CD14-positive monocyte (primary cell): ENCODE measurements around the gene SEPHS2. TPM values are rescaled to one million over a fixed set of nuclear protein-coding genes. Genes with fewer than 3 reads are reported as not detected.
A peak's percentile ranks its signal among the peaks of the same experiment; 100 is the strongest.

Experiments used
- DNase-seq, 3 donors: peaks; one replicate each; pipeline ENCODE4 v3.0.0-alpha.2; 2011 to 2022
- H2AFZ ChIP-seq: 2 replicates; pipeline ENCODE4 v1.6.0; 2012; ENCODE audit warnings: mild to moderate bottlenecking, low read depth, low read length, inconsistent platforms; ENCODE audit not compliant: insufficient read depth, poor library complexity, severe bottlenecking
- H3K27ac ChIP-seq, 2 donors: 1 replicate in 1 of 2; 2 replicates in 1 of 2; pipeline ENCODE4 v1.5.1; 2012 to 2013; ENCODE audit warnings: low read length in 2 of 2, control low read depth in 1 of 2, inconsistent platforms in 1 of 2, low read depth in 1 of 2, mild to moderate bottlenecking in 1 of 2
- H3K27me3 ChIP-seq, 2 donors: one replicate each; pipeline versions ENCODE4 v1.6.0 to v1.6.1; 2011 to 2013; ENCODE audit warnings: low read length in 2 of 2; ENCODE audit not compliant: control insufficient read depth in 2 of 2, insufficient read depth in 2 of 2
- H3K36me3 ChIP-seq, 2 donors: replicated peaks in 1 of 2; 1 replicate in 1 of 2; 2 replicates in 1 of 2; pipeline versions ENCODE4 v1.5.1 to v1.6.1; 2012 to 2013; ENCODE audit warnings: low read length in 2 of 2, control low read depth in 1 of 2, inconsistent platforms in 1 of 2, mild to moderate bottlenecking in 1 of 2; ENCODE audit not compliant: insufficient read depth in 2 of 2, control insufficient read depth in 1 of 2
- H3K4me1 ChIP-seq, 2 donors: 1 replicate in 1 of 2; 2 replicates in 1 of 2; pipeline versions ENCODE4 v1.5.1 to v1.6.1; 2012 to 2013; ENCODE audit warnings: low read length in 2 of 2, control low read depth in 1 of 2, inconsistent platforms in 1 of 2, mild to moderate bottlenecking in 1 of 2, moderate library complexity in 1 of 2; ENCODE audit not compliant: insufficient read depth in 2 of 2, control insufficient read depth in 1 of 2
- H3K4me2 ChIP-seq: replicated peaks from 2 replicates; pipeline ENCODE3; 2012; ENCODE audit warnings: low read length, moderate library complexity, mild to moderate bottlenecking; ENCODE audit not compliant: poor library complexity, severe bottlenecking; ENCODE audit errors: extremely low read depth
- H3K4me3 ChIP-seq, 3 experiments: fragments of 200-600 bp in 1 of 3; sonication (generic) in 1 of 3; replicated peaks in 1 of 3; 1 replicate in 2 of 3; 2 replicates in 1 of 3; pipeline ENCODE4 v1.5.1; 2011 to 2013; ENCODE audit warnings: low read length in 3 of 3, mild to moderate bottlenecking in 3 of 3, control low read depth in 2 of 3, low read depth in 2 of 3, inconsistent platforms in 1 of 3, moderate library complexity in 1 of 3
- H3K79me2 ChIP-seq: 2 replicates; pipeline ENCODE4 v1.6.0; 2012; ENCODE audit warnings: mild to moderate bottlenecking, control low read depth, inconsistent platforms, low read length, moderate library complexity; ENCODE audit not compliant: insufficient read depth
- H3K9ac ChIP-seq: 2 replicates; pipeline ENCODE4 v1.6.0; 2017; ENCODE audit warnings: low read length, mild to moderate bottlenecking; ENCODE audit not compliant: insufficient read depth, poor library complexity, severe bottlenecking
- H3K9me3 ChIP-seq, 2 donors: replicated peaks in 1 of 2; 1 replicate in 1 of 2; 2 replicates in 1 of 2; pipeline versions ENCODE4 v1.5.1 to v1.6.1; 2012 to 2013; ENCODE audit warnings: low read length in 2 of 2, control low read depth in 1 of 2; ENCODE audit not compliant: control insufficient read depth in 1 of 2, insufficient read depth in 1 of 2
- H4K20me1 ChIP-seq: 2 replicates; pipeline ENCODE4 v1.6.0; 2012; ENCODE audit warnings: mild to moderate bottlenecking, low read length, control low read depth, moderate library complexity; ENCODE audit not compliant: insufficient read depth
- H3K27ac Mint-ChIP-seq, 7 donors: one replicate each; pipeline ENCODE4 v1.8.0; 2020; ENCODE audit warnings: mild to moderate bottlenecking in 7 of 7, mixed read lengths in 7 of 7, moderate library complexity in 6 of 7, inconsistent platforms in 2 of 7
- H3K27me3 Mint-ChIP-seq, 3 donors: one replicate each; pipeline ENCODE4 v1.8.0; 2021 to 2022; ENCODE audit warnings: low read depth in 3 of 3, mild to moderate bottlenecking in 3 of 3, mixed read lengths in 3 of 3, moderate library complexity in 3 of 3, inconsistent platforms in 1 of 3
- H3K36me3 Mint-ChIP-seq, 2 donors: one replicate each; pipeline ENCODE4 v1.8.0; 2020; ENCODE audit warnings: mixed read lengths in 2 of 2, inconsistent platforms in 1 of 2, mild to moderate bottlenecking in 1 of 2
- H3K4me1 Mint-ChIP-seq: one replicate; pipeline ENCODE4 v1.8.0; 2020; ENCODE audit warnings: mild to moderate bottlenecking, mixed read lengths
- H3K4me3 Mint-ChIP-seq, 2 donors: one replicate each; pipeline ENCODE4 v1.8.0; 2020; ENCODE audit warnings: mild to moderate bottlenecking in 2 of 2, mixed read lengths in 2 of 2, moderate library complexity in 1 of 2
- H3K9me3 Mint-ChIP-seq, 7 donors: one replicate each; pipeline ENCODE4 v1.8.0; 2020 to 2022; ENCODE audit warnings: mixed read lengths in 7 of 7, mild to moderate bottlenecking in 6 of 7, moderate library complexity in 6 of 7, inconsistent platforms in 2 of 7
- WGBS: methylation state at CpG from one replicate; pipeline ENCODE4 v1.1.5; 2013; ENCODE audit warnings: missing lambda C conversion rate; ENCODE audit not compliant: insufficient coverage; 5-methylcytosine and 5-hydroxymethylcytosine counted together
- intact Hi-C, 2 donors: fragments of 100-400 bp; cut with micrococcal nuclease; formaldehyde crosslinking; loops; one replicate each; pipeline versions ENCODE4 v1.15.0 to v1.15.1; 2023
- polyA plus RNA-seq, 3 donors: library from polyadenylated mRNA; depleted of rRNA in 1 of 3; unstranded in 2 of 3; stranded (reverse) in 1 of 3; fragments of 300-500 nt in 2 of 3; fragments of >200 nt in 1 of 3; fragmentation: Illumina TruSeq in 2 of 3; gene quantifications; 1 replicate in 2 of 3; 2 replicates in 1 of 3; pipeline ENCODE4 v1.2.3, GENCODE V29; 2012 to 2021
- TF ChIP-seq, protein P1 (sequence below): fragments of 200-600 bp; IDR thresholded peaks from one replicate; pipeline ENCODE4 v1.8.0; 2022; ENCODE audit warnings: antibody characterized with exemption, mild to moderate bottlenecking

Gene SEPHS2
- polyA plus RNA-seq, 3 donors: 12.8 to 56.4 (median 54.2) TPM

GRCh38 chr16:30413112-30413806 lies 32.4 kb downstream of the SEPHS2 start:
- 100% methylated on average over 5 of the region's 6 CpGs for WGBS
- peak overlapping the region in 1 of 7 donors; percentile 38 for H3K27ac Mint-ChIP-seq
- TF ChIP-seq, protein P1, sequence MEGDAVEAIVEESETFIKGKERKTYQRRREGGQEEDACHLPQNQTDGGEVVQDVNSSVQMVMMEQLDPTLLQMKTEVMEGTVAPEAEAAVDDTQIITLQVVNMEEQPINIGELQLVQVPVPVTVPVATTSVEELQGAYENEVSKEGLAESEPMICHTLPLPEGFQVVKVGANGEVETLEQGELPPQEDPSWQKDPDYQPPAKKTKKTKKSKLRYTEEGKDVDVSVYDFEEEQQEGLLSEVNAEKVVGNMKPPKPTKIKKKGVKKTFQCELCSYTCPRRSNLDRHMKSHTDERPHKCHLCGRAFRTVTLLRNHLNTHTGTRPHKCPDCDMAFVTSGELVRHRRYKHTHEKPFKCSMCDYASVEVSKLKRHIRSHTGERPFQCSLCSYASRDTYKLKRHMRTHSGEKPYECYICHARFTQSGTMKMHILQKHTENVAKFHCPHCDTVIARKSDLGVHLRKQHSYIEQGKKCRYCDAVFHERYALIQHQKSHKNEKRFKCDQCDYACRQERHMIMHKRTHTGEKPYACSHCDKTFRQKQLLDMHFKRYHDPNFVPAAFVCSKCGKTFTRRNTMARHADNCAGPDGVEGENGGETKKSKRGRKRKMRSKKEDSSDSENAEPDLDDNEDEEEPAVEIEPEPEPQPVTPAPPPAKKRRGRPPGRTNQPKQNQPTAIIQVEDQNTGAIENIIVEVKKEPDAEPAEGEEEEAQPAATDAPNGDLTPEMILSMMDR: no peak
- H3K4me1 ChIP-seq: peaks cover 16 to 29% of the 10 kb centered on the region in 2 donors
- no peak overlapping the region for H3K9ac ChIP-seq
- no peaks in the 10 kb centered on the region for H3K9me3 Mint-ChIP-seq
- peaks cover 0 to 2% (median 1%) of the 10 kb centered on the region in 3 donors for H3K27me3 Mint-ChIP-seq
- peaks cover 16% of the 10 kb centered on the region for H3K4me1 Mint-ChIP-seq
- no peak overlapping the region for H2AFZ ChIP-seq
- no peaks in the 10 kb centered on the region for H4K20me1 ChIP-seq
- no peak overlapping the region for H3K4me2 ChIP-seq
- intact Hi-C loops: no loop called here
- H3K4me3 ChIP-seq: no peak overlapping the region
- H3K27ac ChIP-seq: no peak overlapping the region
- no peaks in the 10 kb centered on the region for H3K9me3 ChIP-seq
- no peaks in the 10 kb centered on the region for H3K79me2 ChIP-seq
- H3K4me3 Mint-ChIP-seq: no peak overlapping the region
- no peak for DNase-seq
- H3K36me3 Mint-ChIP-seq: peaks cover 7 to 17% of the 10 kb centered on the region in 2 donors
- peaks cover 0 to 9% of the 10 kb centered on the region in 2 donors for H3K36me3 ChIP-seq
- no peaks in the 10 kb centered on the region for H3K27me3 ChIP-seq

DNA sequence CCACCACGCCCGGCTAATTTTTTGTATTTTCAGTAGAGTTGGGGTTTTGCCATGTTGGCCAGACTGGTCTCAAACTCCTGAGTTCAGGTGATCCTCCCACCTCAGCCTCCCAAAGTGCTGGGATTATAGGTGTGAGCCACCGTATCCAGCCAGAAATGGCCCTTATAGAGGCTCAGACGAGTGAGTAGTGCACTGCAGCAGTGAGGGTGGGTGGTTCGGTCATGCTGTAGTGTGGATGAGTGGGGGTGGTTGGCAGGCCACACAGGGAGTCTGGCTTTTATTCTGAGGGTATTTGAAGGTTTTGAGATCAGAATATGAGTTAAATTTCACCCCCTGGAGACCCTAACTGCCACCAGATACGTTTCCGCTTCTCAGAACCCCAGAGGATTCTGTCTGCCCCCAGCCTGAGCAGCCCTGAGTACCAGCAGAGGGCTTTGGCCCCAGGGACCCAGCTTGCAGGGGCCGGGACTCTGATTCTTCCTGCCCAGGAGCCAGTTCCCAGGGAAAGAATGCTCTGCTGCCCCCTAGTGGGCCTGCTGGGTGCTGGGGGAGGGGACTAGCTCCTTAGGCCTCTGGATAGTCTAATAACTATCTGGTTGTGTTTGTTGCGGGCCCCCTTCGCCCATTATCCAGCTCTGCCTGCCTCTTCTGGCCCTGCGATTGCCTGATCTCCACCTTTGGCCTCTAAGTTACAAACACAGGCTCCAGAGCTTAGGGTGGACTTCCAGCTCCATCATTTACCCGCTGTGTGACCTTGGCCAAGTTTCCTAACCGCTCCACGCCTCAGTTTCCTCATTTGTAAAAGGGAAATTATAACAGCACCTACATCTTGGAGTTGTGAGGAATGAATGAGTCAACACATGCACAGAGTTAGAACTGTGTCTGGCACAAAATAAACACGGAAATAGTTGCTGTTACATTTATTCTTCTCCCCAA lies 36.3 kb downstream of the SEPHS2 start:
- WGBS: 33% methylated on average over 9 of the region's 15 CpGs
- Mint-ChIP-seq H3K9me3 (peaks cover 0 to 2% (median 0%) of the 10 kb centered on the region in 7 donors), H3K36me3 (peaks cover 7 to 10% of the 10 kb centered on the region in 2 donors), H3K4me1 (peaks cover 21% of the 10 kb centered on the region), H3K4me3 (no peak overlapping the region), H3K27ac (peak overlapping the region in 3 of 7 donors; percentile 54 to 74 (median 71)), H3K27me3 (peaks cover 0 to 3% (median 0%) of the 10 kb centered on the region in 3 donors)
- no peaks in the 10 kb centered on the region for H4K20me1 ChIP-seq
- peaks cover 17 to 30% of the 10 kb centered on the region in 2 donors for H3K4me1 ChIP-seq
- peak overlapping the region; percentile 39 for H2AFZ ChIP-seq
- peaks cover 0 to 9% of the 10 kb centered on the region in 2 donors for H3K36me3 ChIP-seq
- intact Hi-C loops: loop anchor here (2.0 to 10.0 kb wide), 3 partner anchors 39 to 72 kb away; partner anchors contain the start of genes CD2BP2 (in 1 of the 2) and TBC1D10B (in 1 of the 2)
- no peaks in the 10 kb centered on the region for H3K9me3 ChIP-seq
- no peaks in the 10 kb centered on the region for H3K27me3 ChIP-seq
- H3K79me2 ChIP-seq: no peaks in the 10 kb centered on the region
- H3K4me3 ChIP-seq: no peak overlapping the region
- H3K4me2 ChIP-seq: no peak overlapping the region
- TF ChIP-seq, protein P1: peak; percentile 92
- peak; percentile 82 to 85 (median 82) for DNase-seq
- peak overlapping the region in 1 of 2 donors; percentile 1 for H3K27ac ChIP-seq
- no peak overlapping the region for H3K9ac ChIP-seq
